ENCODE data around the gene PANK1. TPM values are rescaled to one million over a fixed set of nuclear protein-coding genes. Genes with fewer than 3 reads are reported as not detected.

Gene PANK1
- total and polyA plus RNA-seq, 2 donors (not counting 3 experiments of a cell fraction or from before 2014, with no cell fraction given): 2.0 to 6.3 TPM

DNA sequence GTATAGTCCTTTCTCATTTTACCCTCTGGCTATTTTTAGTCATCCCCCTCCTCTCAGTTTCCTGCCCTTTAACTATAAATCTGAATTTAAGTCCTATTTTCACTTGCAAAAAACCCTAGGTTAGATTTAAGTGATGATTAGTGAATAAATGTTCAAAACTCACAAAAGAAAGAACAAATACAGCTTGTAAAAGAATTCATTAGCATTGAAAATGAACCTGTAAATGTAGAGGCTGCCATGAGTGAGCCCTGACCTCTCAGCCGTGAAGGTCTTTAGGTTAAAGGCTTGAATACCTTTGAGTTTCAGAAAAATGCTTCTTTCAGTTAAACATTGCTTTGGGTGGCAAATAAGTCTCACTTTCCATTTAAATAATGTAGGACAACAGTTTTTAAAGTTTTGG is 107.7 kb downstream of the PANK1 start:
- ChIA-PET CTCF (no interaction called here), POLR2A (no interaction called here)
- Histone ChIP-seq H3K27ac (ENCODE audit: insufficient read depth, low read depth, low read length) (no peak overlapping the region), H3K9me1 (replicated peaks; ENCODE audit: control insufficient read depth, extremely low read depth, insufficient read depth, low read length) (no peaks in the 10 kb centered on the region), H3K4me1 (ENCODE audit: control insufficient read depth, extremely low read depth, insufficient read depth, low read length) (peaks cover 3% of the 10 kb centered on the region), H2AFZ (ENCODE audit: low read depth, low read length) (no peak overlapping the region), H3K4me2 (ENCODE audit: insufficient read depth, low read length) (no peak overlapping the region), H3K36me3 (ENCODE audit: control insufficient read depth in 2 of 2, extremely low read depth in 1 of 2, insufficient read depth in 2 of 2, low read length in 2 of 2) (no peaks in the 10 kb centered on the region), H3K9me3 (replicated peaks; ENCODE audit: control insufficient read depth, insufficient read depth, low read length) (no peaks in the 10 kb centered on the region), H3K4me3 (replicated peaks in 1 of 3; ENCODE audit: insufficient read depth in 1 of 3, low read depth in 1 of 3, low read length in 3 of 3) (no peak overlapping the region), H3K79me2 (ENCODE audit: control insufficient read depth, insufficient read depth, low read length) (no peaks in the 10 kb centered on the region), H3K9ac (replicated peaks; ENCODE audit: extremely low read depth, insufficient read depth, low read length) (no peak overlapping the region), H3K27me3 (ENCODE audit: control insufficient read depth in 2 of 2, insufficient read depth in 2 of 2, low read length in 2 of 2) (peaks cover 33 to 55% of the 10 kb centered on the region in 2 experiments), H4K20me1 (replicated peaks; ENCODE audit: control insufficient read depth, extremely low read depth, insufficient read depth, low read length) (no peaks in the 10 kb centered on the region)
- dilution Hi-C loops (cut with MboI; ENCODE audit: extremely low pct_ligation_motif_present, low sequenced_read_pairs) (no loop called here), intact Hi-C loops (cut with micrococcal nuclease) (no loop called here)
- DNase-seq (ENCODE audit: low read depth, low spot score) (no peak), FAIRE-seq (no peak)
- BruUV-seq (replicated peaks): no TSS peak
- no peak for TF ChIP-seq POLR2AphosphoS5 (IDR thresholded peaks at IDR 0.05; ENCODE audit: insufficient read depth, low read depth, low read length)
- TF ChIP-seq GATA2 (IDR thresholded peaks at IDR 0.05; ENCODE audit: insufficient read depth, insufficient read length, low read depth, low read length): no peak
- TF ChIP-seq, protein P1, sequence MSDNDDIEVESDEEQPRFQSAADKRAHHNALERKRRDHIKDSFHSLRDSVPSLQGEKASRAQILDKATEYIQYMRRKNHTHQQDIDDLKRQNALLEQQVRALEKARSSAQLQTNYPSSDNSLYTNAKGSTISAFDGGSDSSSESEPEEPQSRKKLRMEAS (IDR thresholded peaks at IDR 0.05; ENCODE audit: insufficient read depth, insufficient read length): no peak
- no peak for TF ChIP-seq CTCF (IDR thresholded peaks at IDR 0.05; ENCODE audit: extremely low read depth in 1 of 2, insufficient read depth in 1 of 2, low read depth in 1 of 2, low read length in 2 of 2)
- no peak for TF ChIP-seq FOS (IDR thresholded peaks at IDR 0.05; ENCODE audit: borderline replicate concordance, insufficient read depth, low read length)
- TF ChIP-seq POLR2A (IDR thresholded peaks at IDR 0.05; ENCODE audit: low read depth, low read length): no peak
- TF ChIP-seq EZH2 (IDR thresholded peaks at IDR 0.05; ENCODE audit: borderline replicate concordance, low read depth, low read length, severe bottlenecking): no peak
- TF ChIP-seq JUN (IDR thresholded peaks at IDR 0.05; ENCODE audit: borderline replicate concordance, insufficient read depth, insufficient read length, low read depth): no peak
- no peak for TF ChIP-seq MYC (IDR thresholded peaks at IDR 0.05; ENCODE audit: low read depth, low read length)

Measured in endothelial cell of umbilical vein (primary cell).